H9 (cell line): Measurements from ENCODE around the gene EFCAB5. TPM values are rescaled to one million over a fixed set of nuclear protein-coding genes. Genes with fewer than 3 reads are reported as not detected.

Source experiments
- DNase-seq: peaks from one replicate; pipeline ENCODE4 v3.0.0-alpha.2; 2017
- H2AFZ ChIP-seq: one replicate; pipeline ENCODE4 v1.6.1; 2013; ENCODE audit warnings: mild to moderate bottlenecking, low read length, control low read depth, moderate library complexity
- H2AK5ac ChIP-seq: 2 replicates; pipeline ENCODE4 v1.6.1; 2013; ENCODE audit warnings: low read length, control low read depth, mixed read lengths; ENCODE audit not compliant: insufficient read length
- H2BK120ac ChIP-seq: one replicate; pipeline ENCODE4 v1.6.1; 2013; ENCODE audit warnings: low read depth, mild to moderate bottlenecking, low read length, control low read depth, inconsistent platforms; ENCODE audit not compliant: poor library complexity, severe bottlenecking
- H2BK12ac ChIP-seq: 2 replicates; pipeline ENCODE4 v1.6.1; 2013; ENCODE audit warnings: low read length, control low read depth, mixed read lengths, low read depth; ENCODE audit not compliant: insufficient read length
- H2BK15ac ChIP-seq: 2 replicates; pipeline ENCODE4 v1.6.1; 2013; ENCODE audit warnings: low read depth, low read length, control low read depth
- H2BK20ac ChIP-seq: one replicate; pipeline ENCODE4 v1.6.1; 2013; ENCODE audit warnings: low read depth, mild to moderate bottlenecking, low read length, control low read depth, inconsistent platforms; ENCODE audit not compliant: poor library complexity, severe bottlenecking
- H2BK5ac ChIP-seq: 2 replicates; pipeline ENCODE4 v1.6.1; 2013; ENCODE audit warnings: low read length, control low read depth, mixed read lengths; ENCODE audit not compliant: insufficient read length
- H3K14ac ChIP-seq: 2 replicates; pipeline ENCODE4 v1.6.1; 2013; ENCODE audit warnings: low read length, control low read depth; ENCODE audit not compliant: insufficient read depth
- H3K18ac ChIP-seq: 2 replicates; pipeline ENCODE4 v1.6.1; 2013; ENCODE audit warnings: low read depth, mild to moderate bottlenecking, mixed read lengths, low read length, control low read depth; ENCODE audit not compliant: insufficient read length
- H3K23ac ChIP-seq: 2 replicates; pipeline ENCODE4 v1.6.1; 2013; ENCODE audit warnings: low read length, control low read depth, mixed read lengths, low read depth; ENCODE audit not compliant: insufficient read length
- H3K23me2 ChIP-seq: 2 replicates; pipeline ENCODE4 v1.6.1; 2013; ENCODE audit warnings: low read depth, mild to moderate bottlenecking, mixed read lengths, low read length, control low read depth; ENCODE audit not compliant: insufficient read length, poor library complexity, severe bottlenecking
- H3K27ac ChIP-seq: 2 replicates; pipeline ENCODE4 v1.5.1; 2013; ENCODE audit warnings: low read length, control low read depth, mixed read lengths, low read depth; ENCODE audit not compliant: insufficient read length
- H3K27me3 ChIP-seq: 2 replicates; pipeline ENCODE4 v1.6.1; 2013; ENCODE audit warnings: low read length, control low read depth, inconsistent platforms; ENCODE audit not compliant: insufficient read depth
- H3K4ac ChIP-seq: 2 replicates; pipeline ENCODE4 v1.6.1; 2013; ENCODE audit warnings: low read depth, mild to moderate bottlenecking, control low read depth, inconsistent platforms, low read length, moderate library complexity
- H3K4me1 ChIP-seq: 2 replicates; pipeline ENCODE4 v1.6.1; 2013; ENCODE audit warnings: low read length, control low read depth, inconsistent platforms; ENCODE audit not compliant: insufficient read depth
- H3K4me2 ChIP-seq: 2 replicates; pipeline ENCODE4 v1.6.1; 2013; ENCODE audit warnings: low read length, control low read depth, mixed read lengths; ENCODE audit not compliant: insufficient read length, insufficient read depth
- H3K56ac ChIP-seq: 2 replicates; pipeline ENCODE4 v1.6.1; 2013; ENCODE audit warnings: low read depth, mild to moderate bottlenecking, mixed read lengths, low read length, control low read depth; ENCODE audit not compliant: insufficient read length
- H3K79me1 ChIP-seq: 2 replicates; pipeline ENCODE4 v1.6.1; 2013; ENCODE audit warnings: low read depth, mild to moderate bottlenecking, moderate library complexity, low read length, control low read depth, inconsistent platforms; ENCODE audit not compliant: insufficient read depth, poor library complexity, severe bottlenecking
- H3K79me2 ChIP-seq: 2 replicates; pipeline ENCODE4 v1.6.1; 2013; ENCODE audit warnings: low read length, control low read depth, inconsistent platforms; ENCODE audit not compliant: insufficient read depth
- H3K9ac ChIP-seq: 2 replicates; pipeline ENCODE4 v1.6.1; 2013; ENCODE audit warnings: low read length, control low read depth, mixed read lengths; ENCODE audit not compliant: insufficient read length; ENCODE audit errors: extremely low read depth
- H3K9me3 ChIP-seq: one replicate; pipeline ENCODE4 v1.6.1; 2013; ENCODE audit warnings: low read depth, low read length, inconsistent platforms; ENCODE audit not compliant: control insufficient read depth
- H3T11ph ChIP-seq: one replicate; pipeline ENCODE4 v1.6.1; 2013; ENCODE audit warnings: mild to moderate bottlenecking, low read length, control low read depth, inconsistent platforms
- H4K20me1 ChIP-seq: one replicate; pipeline ENCODE4 v1.6.1; 2013; ENCODE audit not compliant: control insufficient read depth, insufficient read length, insufficient read depth
- H4K5ac ChIP-seq: 2 replicates; pipeline ENCODE4 v1.6.1; 2013; ENCODE audit warnings: low read depth, mild to moderate bottlenecking, mixed read lengths, low read length, control low read depth; ENCODE audit not compliant: insufficient read length
- H4K8ac ChIP-seq: replicated peaks from 2 replicates; pipeline ENCODE4 v1.6.1; 2013; ENCODE audit warnings: low read length, control low read depth, mixed read lengths, low read depth; ENCODE audit not compliant: insufficient read length
- H4K91ac ChIP-seq: 2 replicates; pipeline ENCODE4 v1.6.1; 2013; ENCODE audit warnings: low read depth, mild to moderate bottlenecking, moderate library complexity, mixed read lengths, low read length, control low read depth; ENCODE audit not compliant: insufficient read length
- H3K27ac Mint-ChIP-seq, 3 experiments: 2 replicates in 2 of 3; 3 replicates in 1 of 3; pipeline ENCODE4 v1.8.0; 2020 to 2021; ENCODE audit warnings: mixed read lengths in 3 of 3, mild to moderate bottlenecking in 1 of 3, moderate library complexity in 1 of 3
- H3K27me3 Mint-ChIP-seq: 2 replicates; pipeline ENCODE4 v1.8.0; 2021; ENCODE audit warnings: low read depth, mild to moderate bottlenecking, moderate library complexity, mixed read lengths
- H3K36me3 Mint-ChIP-seq, 3 experiments: 2 replicates in 2 of 3; 3 replicates in 1 of 3; pipeline ENCODE4 v1.8.0; 2020 to 2021; ENCODE audit warnings: low read depth in 3 of 3, mixed read lengths in 3 of 3; ENCODE audit not compliant: insufficient read depth in 1 of 3
- H3K4me1 Mint-ChIP-seq, 2 experiments: 2 replicates each; pipeline ENCODE4 v1.8.0; 2020; ENCODE audit warnings: mixed read lengths in 2 of 2
- H3K4me3 Mint-ChIP-seq, 2 experiments: 2 replicates in 1 of 2; 3 replicates in 1 of 2; pipeline ENCODE4 v1.8.0; 2020 to 2021; ENCODE audit warnings: mild to moderate bottlenecking in 2 of 2, mixed read lengths in 2 of 2, moderate library complexity in 1 of 2
- H3K9me3 Mint-ChIP-seq, 2 experiments: 2 replicates in 1 of 2; 3 replicates in 1 of 2; pipeline ENCODE4 v1.8.0; 2020; ENCODE audit warnings: mild to moderate bottlenecking in 2 of 2, mixed read lengths in 2 of 2, moderate library complexity in 1 of 2
- WGBS: extraction: QIAGEN DNeasy Blood & Tissue Kit; methylation state at CpG from one replicate; pipeline ENCODE4 v1.1.7; 2013; ENCODE audit warnings: missing lambda C conversion rate, low lambda C conversion rate, mixed read lengths; ENCODE audit not compliant: insufficient read length; ENCODE audit errors: extremely low coverage; 5-methylcytosine and 5-hydroxymethylcytosine counted together
- total RNA-seq: library from RNA; stranded (reverse); gene quantifications from 2 replicates; pipeline ENCODE4 v1.2.1, GENCODE V29; 2021
- TF ChIP-seq, protein P1 (sequence below): fragments of 200-600 bp; sonication (generic); conservative IDR thresholded peaks from 3 replicates; pipeline ENCODE4 v1.8.0; 2021; ENCODE audit warnings: antibody characterized with exemption, mild to moderate bottlenecking

The EFCAB5 gene
- total RNA-seq, 1 experiment from 2014 or later = not detected

DNA sequence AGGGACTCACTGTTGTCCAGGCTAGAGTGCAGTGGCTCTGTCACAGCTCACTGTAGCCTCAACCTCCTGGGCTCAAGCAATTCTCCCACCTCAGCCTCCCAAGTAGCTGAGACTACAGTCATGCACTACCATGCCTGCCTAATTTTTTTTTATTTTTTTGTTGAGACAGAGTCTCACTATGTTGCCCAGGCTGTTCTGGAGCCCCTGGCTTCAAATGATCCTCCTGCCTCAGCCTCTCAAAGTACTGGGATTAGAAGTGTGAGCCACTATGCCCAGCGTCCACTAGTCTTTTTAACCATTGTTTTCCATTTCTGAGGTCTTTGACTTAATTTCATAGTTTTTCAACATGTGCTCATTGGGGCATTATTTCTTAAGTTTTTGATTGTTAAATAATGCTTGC is 188.7 kb downstream of the EFCAB5 start:
- H3K4me2 ChIP-seq = no peak overlapping the region
- no peaks in the 10 kb centered on the region for H3K27me3 ChIP-seq
- no peak overlapping the region for H3T11ph ChIP-seq
- peaks cover 21% of the 10 kb centered on the region for H3K79me1 ChIP-seq
- H3K23ac ChIP-seq = no peak overlapping the region
- H2AK5ac ChIP-seq = no peak overlapping the region
- no peak for DNase-seq
- TF ChIP-seq, protein P1, sequence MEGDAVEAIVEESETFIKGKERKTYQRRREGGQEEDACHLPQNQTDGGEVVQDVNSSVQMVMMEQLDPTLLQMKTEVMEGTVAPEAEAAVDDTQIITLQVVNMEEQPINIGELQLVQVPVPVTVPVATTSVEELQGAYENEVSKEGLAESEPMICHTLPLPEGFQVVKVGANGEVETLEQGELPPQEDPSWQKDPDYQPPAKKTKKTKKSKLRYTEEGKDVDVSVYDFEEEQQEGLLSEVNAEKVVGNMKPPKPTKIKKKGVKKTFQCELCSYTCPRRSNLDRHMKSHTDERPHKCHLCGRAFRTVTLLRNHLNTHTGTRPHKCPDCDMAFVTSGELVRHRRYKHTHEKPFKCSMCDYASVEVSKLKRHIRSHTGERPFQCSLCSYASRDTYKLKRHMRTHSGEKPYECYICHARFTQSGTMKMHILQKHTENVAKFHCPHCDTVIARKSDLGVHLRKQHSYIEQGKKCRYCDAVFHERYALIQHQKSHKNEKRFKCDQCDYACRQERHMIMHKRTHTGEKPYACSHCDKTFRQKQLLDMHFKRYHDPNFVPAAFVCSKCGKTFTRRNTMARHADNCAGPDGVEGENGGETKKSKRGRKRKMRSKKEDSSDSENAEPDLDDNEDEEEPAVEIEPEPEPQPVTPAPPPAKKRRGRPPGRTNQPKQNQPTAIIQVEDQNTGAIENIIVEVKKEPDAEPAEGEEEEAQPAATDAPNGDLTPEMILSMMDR = no peak
- Mint-ChIP-seq H3K36me3 (peaks cover 16 to 41% (median 37%) of the 10 kb centered on the region in 3 experiments; a peak in 6 of 7 replicates), H3K4me1 (peaks cover 11 to 18% of the 10 kb centered on the region in 2 experiments), H3K27ac (peak overlapping the region in 1 of 3 experiments; percentile 44; a peak in 2 of 7 replicates), H3K4me3 (no peak overlapping the region), H3K27me3 (no peaks in the 10 kb centered on the region), H3K9me3 (no peaks in the 10 kb centered on the region)
- H2AFZ ChIP-seq = no peak overlapping the region
- H3K79me2 ChIP-seq = peaks cover 3% of the 10 kb centered on the region; the same call in 1 of the 2 replicates
- H4K8ac ChIP-seq = no peak overlapping the region
- no peak overlapping the region for H3K4ac ChIP-seq
- no peak overlapping the region for H3K9ac ChIP-seq
- WGBS = no CpG with 5 or more reads among the region's 1 CpG
- no peaks in the 10 kb centered on the region for H3K23me2 ChIP-seq
- no peaks in the 10 kb centered on the region for H4K20me1 ChIP-seq
- H4K91ac ChIP-seq = no peak overlapping the region
- H3K18ac ChIP-seq = no peak overlapping the region
- no peak overlapping the region for H2BK15ac ChIP-seq
- no peak overlapping the region for H2BK12ac ChIP-seq
- no peaks in the 10 kb centered on the region for H3K9me3 ChIP-seq
- no peak overlapping the region for H4K5ac ChIP-seq
- H3K27ac ChIP-seq = no peak overlapping the region
- no peak overlapping the region for H2BK20ac ChIP-seq
- no peak overlapping the region for H2BK120ac ChIP-seq
- H3K56ac ChIP-seq = no peak overlapping the region
- no peak overlapping the region for H2BK5ac ChIP-seq
- H3K4me1 ChIP-seq = peaks cover 2% of the 10 kb centered on the region; the same call in 1 of the 2 replicates
- no peak overlapping the region for H3K14ac ChIP-seq
